ENCODE results near the gene TMEM208.

DNA sequence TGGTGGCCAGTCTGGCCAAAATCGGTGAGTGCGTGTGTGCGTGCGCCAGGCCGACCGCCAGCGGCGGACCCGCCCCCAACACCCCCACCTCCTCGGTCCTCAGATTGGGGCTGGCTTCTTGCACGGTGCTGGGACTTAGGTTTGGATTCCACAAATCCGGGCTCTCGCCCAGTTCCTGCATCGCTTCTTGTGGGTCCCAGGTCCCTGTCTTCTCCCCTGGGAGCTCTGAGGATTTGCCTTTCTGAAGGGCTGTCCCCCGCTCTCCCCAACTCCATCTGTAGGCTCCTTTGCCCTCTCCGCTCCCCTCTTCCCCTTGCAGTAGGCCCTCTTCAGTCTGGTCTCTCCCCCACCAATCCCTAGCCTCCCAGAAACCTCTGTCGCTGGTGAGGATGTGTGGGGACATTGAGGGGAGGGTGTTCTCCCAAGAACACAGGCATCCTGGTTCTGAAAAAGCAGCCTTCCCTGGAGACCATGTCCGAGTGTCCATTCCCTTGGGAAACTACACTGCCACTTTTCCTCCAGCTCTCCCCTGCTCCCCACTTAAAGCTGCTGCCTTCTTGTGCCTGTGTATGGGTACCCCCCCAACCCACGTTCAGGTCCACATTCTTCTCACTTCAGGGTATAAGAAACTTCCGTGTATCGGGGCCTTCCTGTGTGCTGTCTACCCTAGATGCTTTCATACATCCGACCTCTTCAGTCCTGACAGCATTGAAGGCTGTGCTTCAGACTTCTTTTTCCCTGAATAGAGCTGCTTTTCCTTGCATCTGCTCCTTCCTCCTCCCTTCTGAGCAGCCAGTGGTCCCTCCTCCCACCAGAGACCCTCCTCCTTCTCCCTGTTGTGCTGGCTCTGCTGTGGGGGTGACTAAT is 22.5 kb downstream of the TMEM208 start:
- TF ChIP-seq, protein P1, sequence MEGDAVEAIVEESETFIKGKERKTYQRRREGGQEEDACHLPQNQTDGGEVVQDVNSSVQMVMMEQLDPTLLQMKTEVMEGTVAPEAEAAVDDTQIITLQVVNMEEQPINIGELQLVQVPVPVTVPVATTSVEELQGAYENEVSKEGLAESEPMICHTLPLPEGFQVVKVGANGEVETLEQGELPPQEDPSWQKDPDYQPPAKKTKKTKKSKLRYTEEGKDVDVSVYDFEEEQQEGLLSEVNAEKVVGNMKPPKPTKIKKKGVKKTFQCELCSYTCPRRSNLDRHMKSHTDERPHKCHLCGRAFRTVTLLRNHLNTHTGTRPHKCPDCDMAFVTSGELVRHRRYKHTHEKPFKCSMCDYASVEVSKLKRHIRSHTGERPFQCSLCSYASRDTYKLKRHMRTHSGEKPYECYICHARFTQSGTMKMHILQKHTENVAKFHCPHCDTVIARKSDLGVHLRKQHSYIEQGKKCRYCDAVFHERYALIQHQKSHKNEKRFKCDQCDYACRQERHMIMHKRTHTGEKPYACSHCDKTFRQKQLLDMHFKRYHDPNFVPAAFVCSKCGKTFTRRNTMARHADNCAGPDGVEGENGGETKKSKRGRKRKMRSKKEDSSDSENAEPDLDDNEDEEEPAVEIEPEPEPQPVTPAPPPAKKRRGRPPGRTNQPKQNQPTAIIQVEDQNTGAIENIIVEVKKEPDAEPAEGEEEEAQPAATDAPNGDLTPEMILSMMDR (IDR thresholded peaks at IDR 0.05) = no peak
- TF ChIP-seq POLR2A (IDR thresholded peaks at IDR 0.05) = no peak
